ENCODE data around the gene RNU2-1. TPM values are rescaled to one million over a fixed set of nuclear protein-coding genes. Genes with fewer than 3 reads are reported as not detected.
"Not testable (repeated sequence)": the region's sequence is repeated elsewhere in the genome, so short reads cannot be mapped to it uniquely, and the experiment has no call there.

The RNU2-1 gene
- total RNA-seq, 1 donor from 2014 or later = 1,456 TPM

DNA sequence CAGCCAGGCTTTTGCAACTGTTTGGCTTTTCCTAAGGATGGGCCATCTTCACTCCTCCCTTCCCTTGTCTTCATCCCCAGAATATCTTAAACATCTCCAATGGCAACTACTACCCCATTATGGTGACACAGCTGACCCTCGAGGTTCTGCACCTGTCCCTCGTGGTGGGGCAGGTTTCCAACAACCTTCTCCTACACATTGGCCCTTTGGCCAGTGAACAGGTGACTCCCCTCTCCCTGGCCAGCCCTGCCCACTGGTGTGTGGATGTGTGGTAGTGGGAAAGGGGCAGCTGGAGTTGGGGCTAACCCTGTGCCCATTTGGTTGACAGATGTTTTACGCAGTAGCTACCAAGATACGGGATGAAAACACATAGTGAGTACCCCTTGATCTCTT is 17.4 kb downstream of the RNU2-1 start:
- no peak for DNase-seq (ENCODE audit: low spot score)

GRCh38 chr17:43215341-43215740 is 18.4 kb downstream of the RNU2-1 start:
- no peak for DNase-seq (ENCODE audit: low spot score)

GRCh38 chr17:43213545-43213944 is 20.2 kb downstream of the RNU2-1 start:
- no peak for DNase-seq (ENCODE audit: low spot score)

- no peak for DNase-seq (ENCODE audit: low spot score)
These were observed 20.9 kb downstream of the RNU2-1 start for GRCh38 chr17:43212641-43213490.

DNA sequence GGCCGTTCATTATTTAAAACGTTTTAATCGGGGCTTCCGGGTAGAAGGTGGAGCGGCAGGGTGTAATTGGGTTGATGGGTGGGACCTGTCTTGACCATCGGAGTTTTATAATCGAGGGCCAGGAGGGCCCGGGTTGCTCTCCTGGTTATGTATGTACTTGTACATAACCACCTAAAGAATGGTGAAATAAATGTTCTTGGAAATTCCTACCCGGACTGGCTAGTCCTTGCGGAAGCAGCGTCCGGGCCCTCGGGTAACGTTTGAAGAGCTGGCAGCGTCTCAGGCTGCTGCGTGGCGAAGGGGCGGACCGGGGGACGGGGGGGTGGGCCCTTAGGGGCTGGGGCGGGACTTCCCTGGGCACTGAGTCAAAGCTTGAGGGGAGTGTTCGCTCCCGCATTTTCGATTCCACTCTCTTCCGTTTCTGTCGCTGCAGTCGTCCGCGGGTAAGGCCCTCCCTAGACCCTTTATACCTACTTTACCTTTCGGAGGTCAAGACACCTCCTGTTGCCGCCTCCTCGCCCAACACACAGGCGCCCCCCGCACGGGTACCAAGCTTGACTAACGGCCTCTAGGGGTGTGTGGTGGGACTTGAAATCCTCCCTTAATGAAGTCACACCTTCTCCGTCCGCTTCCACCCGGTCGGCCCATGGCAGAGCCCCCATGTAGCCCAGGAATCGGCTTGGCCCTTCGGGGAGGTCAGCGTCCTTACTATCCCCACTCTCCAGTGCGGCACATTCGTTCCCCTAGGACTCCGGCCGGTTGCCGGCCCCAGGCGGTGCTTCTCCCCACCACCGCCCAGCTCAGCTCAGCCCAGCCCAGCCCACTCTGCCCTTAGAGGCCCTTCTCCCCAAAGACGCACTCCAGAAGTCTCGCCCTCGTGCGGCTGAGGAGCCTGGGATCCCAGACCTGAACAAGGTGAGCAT is 22.0 kb downstream of the RNU2-1 start, which contains the start of gene TMEM106A:
Gene TMEM106A, plus strand, starts transcription at position 396 of the 923 bp plus-strand sequence. CDS start 1,167 bp downstream, outside the sequence.
- DNase-seq (ENCODE audit: low spot score) = peak; percentile 85

- no peak for DNase-seq (ENCODE audit: low spot score)
These were observed 22.7 kb downstream of the RNU2-1 start for GRCh38 chr17:43211123-43211479.

DNA sequence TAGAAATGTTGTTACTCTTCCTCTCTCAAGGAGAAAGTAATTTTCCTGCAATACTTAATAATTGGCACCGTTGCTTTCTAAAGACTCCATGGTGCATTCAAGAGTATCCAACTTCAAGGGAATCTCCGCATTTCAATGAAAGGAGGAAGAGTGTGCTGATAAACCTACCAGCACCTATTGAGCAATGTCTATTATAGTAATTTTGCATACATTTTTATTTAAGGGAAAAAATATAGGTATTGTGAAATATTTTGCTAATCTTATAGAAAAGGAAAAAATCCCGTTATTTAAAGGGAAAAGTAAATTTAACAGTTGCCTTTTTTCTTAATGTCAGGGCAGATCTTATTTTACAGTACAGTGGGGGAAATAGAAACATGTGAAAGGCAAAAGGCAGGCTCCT is 23.2 kb downstream of the RNU2-1 start:
- DNase-seq (ENCODE audit: low spot score) = no peak

DNA sequence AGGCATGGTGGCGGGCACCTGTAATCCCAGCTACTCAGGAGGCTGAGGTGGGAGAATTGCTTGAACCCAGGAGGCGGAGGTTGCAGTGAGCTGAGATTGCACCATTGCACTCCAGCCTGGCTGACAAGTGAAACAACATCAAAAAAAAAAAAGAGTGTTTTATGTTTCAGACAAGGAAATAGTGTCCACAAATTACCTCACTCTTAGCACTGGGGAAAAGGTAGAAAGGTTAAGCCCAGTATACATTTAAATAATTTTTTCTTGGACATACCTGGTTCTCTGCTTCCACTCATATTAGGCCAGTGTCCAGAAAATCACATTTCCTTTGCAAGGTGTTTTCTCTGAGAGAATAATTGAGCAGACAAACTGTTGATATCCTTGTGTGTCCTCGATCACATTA is 30.8 kb downstream of the RNU2-1 start:
- not testable (repeated sequence) for DNase-seq (ENCODE audit: low spot score)

GRCh38 chr17:43200127-43200526 is 33.6 kb downstream of the RNU2-1 start:
- no peak for DNase-seq (ENCODE audit: low spot score)

GRCh38 chr17:43199633-43200032 is 34.1 kb downstream of the RNU2-1 start:
- no peak for DNase-seq (ENCODE audit: low spot score)

DNA sequence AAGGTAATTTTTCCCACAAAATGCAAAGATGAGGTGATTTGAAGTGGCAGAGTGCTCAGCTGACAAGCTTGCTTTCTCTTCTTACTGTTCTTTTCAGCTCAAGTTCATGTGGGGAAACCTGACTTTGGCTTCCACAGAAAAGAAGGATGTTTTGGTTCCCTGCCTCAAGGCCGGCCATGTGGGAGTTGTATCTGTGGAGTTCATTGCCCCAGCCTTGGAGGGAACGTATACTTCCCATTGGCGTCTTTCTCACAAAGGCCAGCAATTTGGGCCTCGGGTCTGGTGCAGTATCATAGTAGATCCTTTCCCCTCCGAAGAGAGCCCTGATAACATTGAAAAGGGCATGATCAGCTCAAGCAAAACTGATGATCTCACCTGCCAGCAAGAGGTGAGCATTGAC is 40.5 kb downstream of the RNU2-1 start:
- DNase-seq (ENCODE audit: low spot score) = no peak

DNA sequence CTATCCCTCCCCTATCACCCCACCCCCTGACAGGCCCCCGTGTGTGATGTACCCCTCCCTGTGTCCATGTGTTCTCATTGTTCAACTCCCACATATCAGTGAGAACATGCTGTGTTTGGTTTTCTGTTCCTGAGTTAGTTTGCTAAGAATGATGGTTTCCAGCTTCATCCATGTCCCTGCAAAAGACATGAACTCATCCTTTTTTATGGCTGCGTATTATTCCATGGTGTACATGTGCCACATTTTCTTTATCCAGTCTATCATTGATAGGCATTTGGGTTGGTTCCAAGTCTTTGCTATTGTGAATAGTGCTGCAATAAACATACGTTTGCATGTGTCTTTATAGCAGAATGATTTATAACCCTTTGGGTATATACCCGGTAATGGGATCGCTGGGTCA is 47.1 kb downstream of the RNU2-1 start:
- DNase-seq (ENCODE audit: low spot score) = not testable (repeated sequence)

GRCh38 chr17:43183921-43184320 is 49.9 kb downstream of the RNU2-1 start:
- no peak for DNase-seq (ENCODE audit: low spot score)

Other genes starting within 250 kb of the RNU2-1 start
- 1,133 TPM for gene RPL27, start 235.6 kb downstream of the RNU2-1 start, total RNA-seq
- gene IFI35, start 227.2 kb downstream of the RNU2-1 start, total RNA-seq = 30.5 TPM
- 128 TPM for gene VAT1, start 211.6 kb downstream of the RNU2-1 start, total RNA-seq
- 3.0 TPM for gene RND2, start 208.7 kb downstream of the RNU2-1 start, total RNA-seq
- gene BRCA1, start 108.6 kb downstream of the RNU2-1 start, total RNA-seq = 9.7 TPM
- gene NBR1, start 62.8 kb downstream of the RNU2-1 start, total RNA-seq = 84.7 TPM
- 15.5 TPM for gene TMEM106A, start 22.1 kb downstream of the RNU2-1 start, total RNA-seq
- not detected for gene CCDC200, start 5.4 kb downstream of the RNU2-1 start, total RNA-seq
- gene ARL4D, start 165.0 kb upstream of the RNU2-1 start, total RNA-seq = 34.3 TPM
- gene DHX8, start 250.0 kb upstream of the RNU2-1 start, total RNA-seq = 58.6 TPM

Data from ureter (tissue), 1 donor.